Measurements from ENCODE around the gene GRIK2.
"Not testable (repeated sequence)": the region's sequence is repeated elsewhere in the genome, so short reads cannot be mapped to it uniquely, and the experiment has no call there.

The GRIK2 gene

GRCh38 chr6:101582792-101583191, 189.3 kb downstream of the GRIK2 start:
- peaks cover 7% of the 10 kb centered on the region for H3K9me3 Mint-ChIP-seq (ENCODE audit: low read depth)
- no peak overlapping the region for H3K4me3 Mint-ChIP-seq
- H3K27me3 Mint-ChIP-seq: no peaks in the 10 kb centered on the region
- H3K4me1 Mint-ChIP-seq (ENCODE audit: low read depth): no peaks in the 10 kb centered on the region
- no peak overlapping the region for H3K27ac Mint-ChIP-seq
- H3K36me3 Mint-ChIP-seq: no peaks in the 10 kb centered on the region

GRCh38 chr6:101585501-101585900, 192.0 kb downstream of the GRIK2 start:
- H3K9me3 Mint-ChIP-seq (ENCODE audit: low read depth): peaks cover 5% of the 10 kb centered on the region
- H3K4me3 Mint-ChIP-seq: no peak overlapping the region
- no peaks in the 10 kb centered on the region for H3K36me3 Mint-ChIP-seq
- no peaks in the 10 kb centered on the region for H3K27me3 Mint-ChIP-seq
- H3K27ac Mint-ChIP-seq: no peak overlapping the region
- no peaks in the 10 kb centered on the region for H3K4me1 Mint-ChIP-seq (ENCODE audit: low read depth)

- Mint-ChIP-seq H3K36me3 (no peaks in the 10 kb centered on the region), H3K27ac (no peak overlapping the region), H3K4me1 (ENCODE audit: low read depth) (no peaks in the 10 kb centered on the region), H3K27me3 (no peaks in the 10 kb centered on the region), H3K9me3 (ENCODE audit: low read depth) (peaks cover 9% of the 10 kb centered on the region), H3K4me3 (no peak overlapping the region)
Observed at GRCh38 chr6:101588343-101588742, 194.8 kb downstream of the GRIK2 start.

- Mint-ChIP-seq H3K4me3 (no peak overlapping the region), H3K4me1 (ENCODE audit: low read depth) (no peaks in the 10 kb centered on the region), H3K9me3 (ENCODE audit: low read depth) (peaks cover 7% of the 10 kb centered on the region), H3K27me3 (no peaks in the 10 kb centered on the region), H3K36me3 (no peaks in the 10 kb centered on the region), H3K27ac (no peak overlapping the region)
Observed at GRCh38 chr6:101595276-101595675, 201.8 kb downstream of the GRIK2 start.

GRCh38 chr6:101597693-101598092, 204.2 kb downstream of the GRIK2 start:
- Mint-ChIP-seq H3K4me1 (ENCODE audit: low read depth) (no peaks in the 10 kb centered on the region), H3K36me3 (no peaks in the 10 kb centered on the region), H3K9me3 (ENCODE audit: low read depth) (peaks cover 3% of the 10 kb centered on the region), H3K4me3 (no peak overlapping the region), H3K27ac (no peak overlapping the region), H3K27me3 (no peaks in the 10 kb centered on the region)

DNA sequence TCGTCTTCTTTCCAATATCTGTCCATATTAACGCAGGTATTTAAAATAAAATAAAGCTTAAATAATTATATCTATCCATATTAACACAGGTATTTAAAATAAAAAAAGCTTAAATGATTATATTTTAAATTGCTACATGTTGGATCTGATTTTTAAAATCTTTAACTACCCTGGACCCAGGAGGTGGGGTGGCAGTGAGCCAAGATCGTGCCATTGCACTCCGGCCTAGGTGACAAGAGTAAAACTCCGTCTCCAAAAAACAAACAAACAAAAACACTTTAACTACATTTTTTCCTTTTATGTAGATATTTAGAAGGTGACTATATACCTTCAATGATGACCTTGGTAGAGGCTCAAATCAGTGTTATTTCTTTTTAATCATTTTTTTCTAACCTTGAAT, 211.9 kb downstream of the GRIK2 start:
- H3K27ac Mint-ChIP-seq: no peak overlapping the region
- no peak overlapping the region for H3K4me3 Mint-ChIP-seq
- no peaks in the 10 kb centered on the region for H3K36me3 Mint-ChIP-seq

GRCh38 chr6:101605874-101606273, 212.4 kb downstream of the GRIK2 start:
- Mint-ChIP-seq H3K27me3 (no peaks in the 10 kb centered on the region), H3K4me3 (no peak overlapping the region), H3K27ac (no peak overlapping the region), H3K9me3 (ENCODE audit: low read depth) (peaks cover 7% of the 10 kb centered on the region), H3K36me3 (no peaks in the 10 kb centered on the region), H3K4me1 (ENCODE audit: low read depth) (no peaks in the 10 kb centered on the region)

More for the DNA sequence above, 211.9 kb downstream of the GRIK2 start:
- Mint-ChIP-seq H3K27me3 (no peaks in the 10 kb centered on the region), H3K9me3 (ENCODE audit: low read depth) (peaks cover 7% of the 10 kb centered on the region), H3K4me1 (ENCODE audit: low read depth) (no peaks in the 10 kb centered on the region)

DNA sequence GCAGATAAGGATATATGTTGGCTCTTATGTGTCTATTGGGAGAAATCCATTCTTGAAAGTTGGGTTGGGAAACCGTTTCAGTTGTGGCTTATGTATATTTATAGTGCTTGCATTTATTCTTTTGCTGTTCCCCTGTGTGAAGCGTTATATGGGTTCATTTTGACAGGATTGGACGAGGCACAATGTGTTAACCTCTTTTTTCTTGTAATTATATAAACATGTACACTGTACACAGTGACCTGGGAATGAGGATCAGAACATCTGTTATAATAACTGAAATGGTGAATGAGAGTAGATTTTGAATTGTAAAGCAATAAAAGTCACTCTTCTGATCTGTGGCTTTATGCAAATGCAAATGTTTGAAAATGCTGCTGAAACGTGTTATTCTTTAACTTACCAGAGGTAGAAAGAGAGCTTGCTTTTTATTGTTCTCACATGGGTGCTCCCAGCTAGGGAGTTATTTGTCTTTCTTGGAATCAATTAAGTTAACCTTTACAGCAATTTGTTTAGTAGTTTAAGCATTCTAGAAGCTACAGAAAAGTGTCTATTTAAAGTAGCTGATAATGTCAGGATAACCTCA, 213.7 kb downstream of the GRIK2 start:
- no peaks in the 10 kb centered on the region for H3K4me1 Mint-ChIP-seq (ENCODE audit: low read depth)

DNA sequence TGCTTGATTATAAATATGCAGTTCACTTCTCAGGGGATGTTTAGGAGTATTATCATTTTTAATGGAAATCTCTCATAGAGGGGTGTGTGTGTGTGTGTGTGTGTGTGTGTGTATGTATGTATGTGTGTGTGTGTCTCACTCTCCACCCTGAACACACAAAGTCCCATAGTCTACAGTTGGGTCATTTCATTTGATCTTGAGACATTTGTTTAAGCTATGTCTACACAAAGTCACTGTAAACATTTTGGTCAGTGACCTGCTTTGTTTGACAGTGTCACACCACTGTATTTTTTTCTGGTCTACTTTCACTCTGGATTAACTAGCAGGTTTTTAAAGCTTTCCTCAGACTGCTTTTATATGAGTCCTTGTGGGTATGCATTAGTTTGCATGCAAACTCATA, 215.2 kb downstream of the GRIK2 start:
- H3K4me3 Mint-ChIP-seq: no peak overlapping the region
- no peaks in the 10 kb centered on the region for H3K4me1 Mint-ChIP-seq (ENCODE audit: low read depth)
- no peaks in the 10 kb centered on the region for H3K27me3 Mint-ChIP-seq
- no peaks in the 10 kb centered on the region for H3K36me3 Mint-ChIP-seq
- H3K9me3 Mint-ChIP-seq (ENCODE audit: low read depth): peaks cover 7% of the 10 kb centered on the region
- H3K27ac Mint-ChIP-seq: no peak overlapping the region

More for the DNA sequence above, 213.7 kb downstream of the GRIK2 start:
- H3K27me3 Mint-ChIP-seq: no peaks in the 10 kb centered on the region
- peaks cover 7% of the 10 kb centered on the region for H3K9me3 Mint-ChIP-seq (ENCODE audit: low read depth)
- H3K36me3 Mint-ChIP-seq: no peaks in the 10 kb centered on the region
- no peak overlapping the region for H3K4me3 Mint-ChIP-seq
- H3K27ac Mint-ChIP-seq: no peak overlapping the region

- H3K27ac Mint-ChIP-seq: no peak overlapping the region
- no peaks in the 10 kb centered on the region for H3K27me3 Mint-ChIP-seq
- H3K36me3 Mint-ChIP-seq: no peaks in the 10 kb centered on the region
- no peaks in the 10 kb centered on the region for H3K4me1 Mint-ChIP-seq (ENCODE audit: low read depth)
- H3K4me3 Mint-ChIP-seq: no peak overlapping the region
- H3K9me3 Mint-ChIP-seq (ENCODE audit: low read depth): no peaks in the 10 kb centered on the region
Observed at GRCh38 chr6:101613556-101613955, 220.0 kb downstream of the GRIK2 start.

- no peaks in the 10 kb centered on the region for H3K9me3 Mint-ChIP-seq (ENCODE audit: low read depth)
- no peaks in the 10 kb centered on the region for H3K4me1 Mint-ChIP-seq (ENCODE audit: low read depth)
- H3K27me3 Mint-ChIP-seq: no peaks in the 10 kb centered on the region
- no peak overlapping the region for H3K27ac Mint-ChIP-seq
- no peaks in the 10 kb centered on the region for H3K36me3 Mint-ChIP-seq
- H3K4me3 Mint-ChIP-seq: no peak overlapping the region
Observed at GRCh38 chr6:101614774-101615173, 221.3 kb downstream of the GRIK2 start.

- H3K36me3 Mint-ChIP-seq: no peaks in the 10 kb centered on the region
- H3K27ac Mint-ChIP-seq: no peak overlapping the region
- H3K4me1 Mint-ChIP-seq (ENCODE audit: low read depth): no peaks in the 10 kb centered on the region
- H3K4me3 Mint-ChIP-seq: no peak overlapping the region
- peaks cover 3% of the 10 kb centered on the region for H3K9me3 Mint-ChIP-seq (ENCODE audit: low read depth)
- H3K27me3 Mint-ChIP-seq: no peaks in the 10 kb centered on the region
Observed at GRCh38 chr6:101626269-101626668, 232.8 kb downstream of the GRIK2 start.

DNA sequence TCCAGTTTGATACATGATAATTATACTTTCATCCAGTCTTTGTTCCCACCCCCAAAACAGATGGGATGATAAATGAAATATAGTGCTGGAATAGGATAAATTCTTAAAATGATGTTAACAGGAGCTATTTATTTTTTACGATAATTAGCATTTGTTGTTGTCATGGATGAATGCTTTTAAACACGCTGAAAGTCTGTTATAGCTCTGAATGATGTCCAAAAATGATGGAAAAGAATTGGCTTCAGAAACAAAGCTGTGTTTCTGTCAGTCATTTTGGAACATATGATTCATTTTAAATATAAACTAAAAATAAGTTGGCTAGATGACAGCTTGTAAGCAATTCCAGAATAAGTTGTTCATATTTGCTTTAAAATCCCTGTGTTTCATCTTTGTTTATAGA, 237.4 kb downstream of the GRIK2 start:
- Mint-ChIP-seq H3K27ac (no peak overlapping the region), H3K36me3 (no peaks in the 10 kb centered on the region), H3K4me3 (no peak overlapping the region), H3K27me3 (no peaks in the 10 kb centered on the region), H3K9me3 (ENCODE audit: low read depth) (peaks cover 3% of the 10 kb centered on the region), H3K4me1 (ENCODE audit: low read depth) (no peaks in the 10 kb centered on the region)

DNA sequence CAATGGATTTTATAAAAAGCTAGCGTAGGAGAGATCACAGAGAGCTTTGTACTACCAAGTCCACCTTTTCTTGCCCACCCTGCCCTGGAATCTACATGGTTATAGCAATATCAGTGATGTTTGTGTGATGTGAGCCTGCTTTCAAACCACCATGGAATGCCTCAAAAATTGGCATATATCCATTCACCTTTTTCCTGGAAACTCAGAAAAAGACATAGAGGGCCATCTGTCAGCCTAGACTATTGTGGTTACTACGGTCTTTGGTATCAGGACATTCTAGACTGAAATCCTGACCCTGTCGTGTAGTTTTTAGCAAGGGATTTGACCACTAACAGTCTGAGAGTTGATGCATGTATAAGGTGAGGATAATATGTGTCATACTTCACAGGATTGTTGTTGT, 239.6 kb downstream of the GRIK2 start:
- no peak overlapping the region for H3K27ac Mint-ChIP-seq
- H3K9me3 Mint-ChIP-seq (ENCODE audit: low read depth): peaks cover 3% of the 10 kb centered on the region
- H3K27me3 Mint-ChIP-seq: no peaks in the 10 kb centered on the region
- no peaks in the 10 kb centered on the region for H3K36me3 Mint-ChIP-seq
- H3K4me1 Mint-ChIP-seq (ENCODE audit: low read depth): no peaks in the 10 kb centered on the region
- no peak overlapping the region for H3K4me3 Mint-ChIP-seq

- H3K4me1 Mint-ChIP-seq (ENCODE audit: low read depth); H3K9me3 Mint-ChIP-seq (ENCODE audit: low read depth); H3K4me3 Mint-ChIP-seq; H3K27ac Mint-ChIP-seq; H3K36me3 Mint-ChIP-seq; H3K27me3 Mint-ChIP-seq: not testable (repeated sequence)
Observed at GRCh38 chr6:101638865-101639264, 245.4 kb downstream of the GRIK2 start.

- Mint-ChIP-seq H3K27me3 (no peaks in the 10 kb centered on the region), H3K4me1 (ENCODE audit: low read depth) (no peaks in the 10 kb centered on the region), H3K9me3 (ENCODE audit: low read depth) (peaks cover 4% of the 10 kb centered on the region), H3K4me3 (no peak overlapping the region), H3K27ac (no peak overlapping the region), H3K36me3 (no peaks in the 10 kb centered on the region)
Observed at GRCh38 chr6:101640131-101640530, 246.6 kb downstream of the GRIK2 start.

All from activated naive CD8-positive, alpha-beta T cell (primary cell).